A549 (cell line): Measurements from ENCODE around the gene TEX51. TPM values are rescaled to one million over a fixed set of nuclear protein-coding genes. Genes with fewer than 3 reads are reported as not detected.
A peak's percentile ranks its signal among the peaks of the same experiment; 100 is the strongest.

Source experiments
- ATAC-seq, 2 experiments: fragments of 200-7000 bp in 1 of 2; fragments of >200 bp in 1 of 2; cut with Nextera tagmentation in 1 of 2; cut with Tn5 transposase in 1 of 2; 3 replicates each; pipeline versions ENCODE4 v1.8.0 to v1.9.1; 2018 to 2020; ENCODE audit warnings: mild to moderate bottlenecking in 1 of 2, moderate library complexity in 1 of 2
- CTCF ChIA-PET: fragments of 300-600 bp; sonication (Branson Sonifier 250); formaldehyde crosslinking; extraction: SDS; loops from one replicate; lab custom pipeline; 2021; ENCODE audit warnings: antibody characterized with exemption, inconsistent platforms; lab: Yijun Ruan, JAX
- POLR2A ChIA-PET: fragments of 350-600 bp; formaldehyde crosslinking; extraction: SDS; loops from one replicate; lab custom pipeline; 2021; ENCODE audit warnings: antibody characterized with exemption, inconsistent platforms; lab: Yijun Ruan, JAX
- DNase-seq, 2 experiments: peaks; one replicate each; pipeline versions ENCODE4 v3.0.0 to v3.0.0-alpha.2; 2011 to 2016; ENCODE audit warnings: low read depth in 1 of 2, low spot score in 1 of 2
- FAIRE-seq: peaks from 2 replicates; lab custom pipeline; 2011; peaks lifted over from hg19 to GRCh38; lab: Jason Lieb, UNC
- H3K27ac ChIP-seq, 2 experiments: fragments of >200 bp; sonication (Bioruptor Twin); formaldehyde crosslinking; 3 replicates each; pipeline ENCODE4 v1.5.1; 2016 to 2017
- H3K4me1 ChIP-seq: fragments of >200 bp; sonication (Bioruptor Twin); formaldehyde crosslinking; 3 replicates; pipeline ENCODE4 v1.6.1; 2016
- H3K4me2 ChIP-seq: fragments of >200 bp; sonication (Bioruptor Twin); formaldehyde crosslinking; 3 replicates; pipeline ENCODE4 v1.6.1; 2016
- H3K4me3 ChIP-seq: fragments of >200 bp; sonication (Bioruptor Twin); formaldehyde crosslinking; 3 replicates; pipeline ENCODE4 v1.5.1; 2016
- H3K9me3 ChIP-seq: fragments of >200 bp; sonication (Bioruptor Twin); formaldehyde crosslinking; 3 replicates; pipeline ENCODE4 v1.6.1; 2016
- CBX8 ChIP-seq: fragments of 200-600 bp; sonication (generic); IDR thresholded peaks from 2 replicates; pipeline ENCODE4 v1.6.1; 2016
- EHMT2 ChIP-seq: fragments of 200-600 bp; sonication (generic); IDR thresholded peaks from 2 replicates; pipeline ENCODE4 v1.6.1; 2016; ENCODE audit warnings: antibody characterized with exemption, low read depth, mild to moderate bottlenecking, moderate library complexity
- EP300 ChIP-seq, 2 experiments: fragments of >200 bp; sonication (Bioruptor Twin); formaldehyde crosslinking; IDR thresholded peaks; 2 replicates in 1 of 2; 3 replicates in 1 of 2; pipeline ENCODE4 v1.6.1; 2016 to 2017
- ESRRA ChIP-seq: fragments of 150-350 bp; IDR thresholded peaks from 2 replicates; pipeline ENCODE4 v1.6.1; 2014; ENCODE audit warnings: mild to moderate bottlenecking, low read length, borderline replicate concordance
- HEYL ChIP-seq: fragments of 250-450 bp; sonication (Bioruptor Pico); IDR thresholded peaks from 2 replicates; pipeline ENCODE4 v1.8.0; 2021; ENCODE audit warnings: mild to moderate bottlenecking, moderate library complexity
- HOXA7 ChIP-seq: fragments of 250-450 bp; sonication (Bioruptor Pico); IDR thresholded peaks from 2 replicates; pipeline ENCODE4 v1.5.0; 2020; ENCODE audit warnings: mild to moderate bottlenecking, moderate library complexity
- HOXB5 ChIP-seq: fragments of 250-450 bp; sonication (Bioruptor Pico); IDR thresholded peaks from 2 replicates; pipeline ENCODE4 v1.5.0; 2020; ENCODE audit warnings: mild to moderate bottlenecking, moderate library complexity
- JUNB ChIP-seq: fragments of >200 bp; sonication (Bioruptor Twin); formaldehyde crosslinking; IDR thresholded peaks from 2 replicates; pipeline ENCODE4 v1.6.1; 2016
- KDM1A ChIP-seq: fragments of 200-600 bp; sonication (generic); IDR thresholded peaks from 2 replicates; pipeline ENCODE4 v1.6.1; 2016; ENCODE audit warnings: low read depth, mild to moderate bottlenecking
- KDM5A ChIP-seq: fragments of 200-600 bp; sonication (generic); IDR thresholded peaks from 2 replicates; pipeline ENCODE4 v1.6.1; 2016; ENCODE audit warnings: antibody characterized with exemption, mild to moderate bottlenecking
- NPAS2 ChIP-seq: fragments of 250-450 bp; sonication (Bioruptor Pico); IDR thresholded peaks from 2 replicates; pipeline ENCODE4 v1.8.0; 2022; ENCODE audit warnings: mild to moderate bottlenecking, moderate library complexity, borderline replicate concordance
- PHF8 ChIP-seq: fragments of 200-600 bp; sonication (generic); IDR thresholded peaks from 2 replicates; pipeline ENCODE4 v1.6.1; 2016; ENCODE audit warnings: low read depth, mild to moderate bottlenecking, antibody characterized with exemption, moderate library complexity, borderline replicate concordance
- RCOR1 ChIP-seq: fragments of 150-350 bp; IDR thresholded peaks from 2 replicates; pipeline ENCODE4 v1.6.1; 2014; ENCODE audit warnings: antibody characterized with exemption, low read length, low read depth
- SMC3 ChIP-seq: fragments of >200 bp; sonication (Bioruptor Twin); formaldehyde crosslinking; IDR thresholded peaks from 3 replicates; pipeline ENCODE4 v1.6.1; 2018; ENCODE audit warnings: inconsistent platforms
- SREBF2 ChIP-seq: fragments of 450-650 bp; IDR thresholded peaks from 2 replicates; pipeline ENCODE4 v1.6.1; 2014; ENCODE audit warnings: mild to moderate bottlenecking, moderate library complexity
- WGBS: methylation state at CpG from one replicate; pipeline ENCODE4 v1.1.6; 2017; ENCODE audit errors: missing lambda C conversion rate; 5-methylcytosine and 5-hydroxymethylcytosine counted together
- polyA plus RNA-seq, 4 experiments: library from polyadenylated mRNA; depleted of rRNA in 3 of 4; stranded (reverse); fragments of >200 nt; fragmentation: RNase III in 1 of 4; extraction: RNeasy Plus Mini Kit Qiagen cat#74134 plus additional on column Dnase treatment in 1 of 4; gene quantifications; 2 replicates in 3 of 4; 3 replicates in 1 of 4; pipeline ENCODE4 v1.2.3, GENCODE V29; 2011 to 2017
- TF ChIP-seq, protein P1 (sequence below): fragments of >200 bp; sonication (Bioruptor Twin); formaldehyde crosslinking; IDR thresholded peaks from 3 replicates; pipeline ENCODE4 v1.6.1; 2016
- TF ChIP-seq, protein P2 (sequence below): IDR thresholded peaks from 2 replicates; pipeline ENCODE4 v1.6.1; 2012
- TF ChIP-seq, protein P3 (sequence below): fragments of 450-650 bp; IDR thresholded peaks from 2 replicates; pipeline ENCODE4 v1.6.1; 2014; ENCODE audit warnings: antibody characterized with exemption
- TF ChIP-seq, protein P4 (sequence below): fragments of 250-450 bp; sonication (Bioruptor Pico); IDR thresholded peaks from 2 replicates; pipeline ENCODE4 v1.5.0; 2021; ENCODE audit warnings: mild to moderate bottlenecking, moderate library complexity, borderline replicate concordance

The TEX51 gene
- polyA plus RNA-seq, 2 of the 4 experiments (the other 2 are of a cell fraction): not detected

DNA sequence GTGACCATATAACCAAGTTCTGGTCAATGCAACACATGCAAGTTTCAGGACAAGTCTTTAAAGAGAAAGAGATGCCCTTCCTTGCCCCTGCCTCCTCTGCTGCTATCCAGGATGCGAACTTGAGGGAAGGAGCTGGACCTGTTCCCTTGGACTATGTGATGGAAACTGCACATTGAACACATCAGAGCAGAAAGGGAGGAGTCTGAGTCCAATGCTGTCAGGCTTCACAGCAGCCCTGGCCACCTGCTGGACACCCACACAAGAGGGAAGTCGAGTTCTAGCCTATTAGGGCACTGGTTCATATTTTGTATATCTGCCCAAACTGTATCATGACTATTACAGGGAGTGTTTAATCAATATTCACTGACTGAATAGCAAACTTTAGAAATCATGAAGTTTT, 38.3 kb upstream of the TEX51 start:
- WGBS: 0% methylated on average over 2 of the region's 2 CpGs
- Histone ChIP-seq H3K27ac (no peak overlapping the region), H3K9me3 (no peaks in the 10 kb centered on the region), H3K4me2 (no peak overlapping the region), H3K4me3 (no peak overlapping the region), H3K4me1 (no peaks in the 10 kb centered on the region)
- FAIRE-seq (no peak), DNase-seq (no peak), ATAC-seq (peak; percentile 26 to 48; a peak in 2 of 6 replicates)
- no peak for TF ChIP-seq PHF8
- TF ChIP-seq, protein P1, sequence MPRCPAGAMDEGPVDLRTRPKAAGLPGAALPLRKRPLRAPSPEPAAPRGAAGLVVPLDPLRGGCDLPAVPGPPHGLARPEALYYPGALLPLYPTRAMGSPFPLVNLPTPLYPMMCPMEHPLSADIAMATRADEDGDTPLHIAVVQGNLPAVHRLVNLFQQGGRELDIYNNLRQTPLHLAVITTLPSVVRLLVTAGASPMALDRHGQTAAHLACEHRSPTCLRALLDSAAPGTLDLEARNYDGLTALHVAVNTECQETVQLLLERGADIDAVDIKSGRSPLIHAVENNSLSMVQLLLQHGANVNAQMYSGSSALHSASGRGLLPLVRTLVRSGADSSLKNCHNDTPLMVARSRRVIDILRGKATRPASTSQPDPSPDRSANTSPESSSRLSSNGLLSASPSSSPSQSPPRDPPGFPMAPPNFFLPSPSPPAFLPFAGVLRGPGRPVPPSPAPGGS: no peak
- no peak for TF ChIP-seq EHMT2
- no peak for TF ChIP-seq JUNB
- TF ChIP-seq, protein P2, sequence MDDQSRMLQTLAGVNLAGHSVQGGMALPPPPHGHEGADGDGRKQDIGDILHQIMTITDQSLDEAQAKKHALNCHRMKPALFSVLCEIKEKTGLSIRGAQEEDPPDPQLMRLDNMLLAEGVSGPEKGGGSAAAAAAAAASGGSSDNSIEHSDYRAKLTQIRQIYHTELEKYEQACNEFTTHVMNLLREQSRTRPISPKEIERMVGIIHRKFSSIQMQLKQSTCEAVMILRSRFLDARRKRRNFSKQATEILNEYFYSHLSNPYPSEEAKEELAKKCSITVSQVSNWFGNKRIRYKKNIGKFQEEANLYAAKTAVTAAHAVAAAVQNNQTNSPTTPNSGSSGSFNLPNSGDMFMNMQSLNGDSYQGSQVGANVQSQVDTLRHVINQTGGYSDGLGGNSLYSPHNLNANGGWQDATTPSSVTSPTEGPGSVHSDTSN: no peak
- TF ChIP-seq ESRRA: no peak
- no peak for TF ChIP-seq HOXA7
- TF ChIP-seq EP300 (IDR thresholded peaks at IDR 0.05): no peak
- TF ChIP-seq HOXB5 (CRISPR knock-in tag): no peak
- no peak for TF ChIP-seq CBX8
- no peak for TF ChIP-seq HEYL (CRISPR knock-in tag)
- TF ChIP-seq RCOR1: no peak
- CTCF ChIA-PET: interaction anchor here (1.1 to 1.2 kb wide), 2 partner anchors 8 to 12 kb away, joined by 3 read pairs; no protein-coding TSS in a partner anchor
- POLR2A ChIA-PET: no interaction called here

DNA sequence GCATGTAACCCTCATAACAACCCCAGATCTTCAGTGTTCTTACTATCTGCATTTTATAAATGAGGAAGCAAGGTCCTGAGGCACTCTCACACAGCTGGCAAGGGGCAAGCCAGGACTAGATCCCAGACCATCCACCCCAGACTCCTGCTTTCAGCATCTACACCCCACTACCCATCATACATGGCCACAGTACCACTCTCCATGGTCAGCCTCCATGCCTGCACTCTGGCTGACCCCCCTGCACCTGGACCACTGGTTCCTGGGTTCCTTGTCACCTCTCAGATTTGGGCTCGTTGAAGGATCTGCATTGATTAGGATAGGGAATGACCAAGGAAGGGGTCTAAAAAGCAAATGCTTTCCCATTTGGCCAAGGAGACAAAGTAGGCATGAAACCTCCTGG, 36.0 kb upstream of the TEX51 start:
- TF ChIP-seq SREBF2: no peak
- no peak for TF ChIP-seq ESRRA
- TF ChIP-seq, protein P3, sequence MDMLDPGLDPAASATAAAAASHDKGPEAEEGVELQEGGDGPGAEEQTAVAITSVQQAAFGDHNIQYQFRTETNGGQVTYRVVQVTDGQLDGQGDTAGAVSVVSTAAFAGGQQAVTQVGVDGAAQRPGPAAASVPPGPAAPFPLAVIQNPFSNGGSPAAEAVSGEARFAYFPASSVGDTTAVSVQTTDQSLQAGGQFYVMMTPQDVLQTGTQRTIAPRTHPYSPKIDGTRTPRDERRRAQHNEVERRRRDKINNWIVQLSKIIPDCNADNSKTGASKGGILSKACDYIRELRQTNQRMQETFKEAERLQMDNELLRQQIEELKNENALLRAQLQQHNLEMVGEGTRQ: no peak
- TF ChIP-seq NPAS2: no peak
- TF ChIP-seq SMC3: no peak
- TF ChIP-seq, protein P4, sequence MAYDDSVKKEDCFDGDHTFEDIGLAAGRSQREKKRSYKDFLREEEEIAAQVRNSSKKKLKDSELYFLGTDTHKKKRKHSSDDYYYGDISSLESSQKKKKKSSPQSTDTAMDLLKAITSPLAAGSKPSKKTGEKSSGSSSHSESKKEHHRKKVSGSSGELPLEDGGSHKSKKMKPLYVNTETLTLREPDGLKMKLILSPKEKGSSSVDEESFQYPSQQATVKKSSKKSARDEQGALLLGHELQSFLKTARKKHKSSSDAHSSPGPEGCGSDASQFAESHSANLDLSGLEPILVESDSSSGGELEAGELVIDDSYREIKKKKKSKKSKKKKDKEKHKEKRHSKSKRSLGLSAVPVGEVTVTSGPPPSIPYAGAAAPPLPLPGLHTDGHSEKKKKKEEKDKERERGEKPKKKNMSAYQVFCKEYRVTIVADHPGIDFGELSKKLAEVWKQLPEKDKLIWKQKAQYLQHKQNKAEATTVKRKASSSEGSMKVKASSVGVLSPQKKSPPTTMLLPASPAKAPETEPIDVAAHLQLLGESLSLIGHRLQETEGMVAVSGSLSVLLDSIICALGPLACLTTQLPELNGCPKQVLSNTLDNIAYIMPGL: no peak
- TF ChIP-seq KDM5A: no peak
- TF ChIP-seq CBX8: no peak
- TF ChIP-seq KDM1A: no peak
- TF ChIP-seq, protein P2: no peak
- TF ChIP-seq PHF8: no peak
- POLR2A ChIA-PET: no interaction called here
- 0% methylated on average over 1 of the region's 1 CpG for WGBS
- Histone ChIP-seq H3K27ac (no peak overlapping the region), H3K4me3 (no peak overlapping the region), H3K4me1 (no peaks in the 10 kb centered on the region), H3K4me2 (no peak overlapping the region), H3K9me3 (peaks cover 4% of the 10 kb centered on the region; the same call in 1 of the 3 replicates)
- ATAC-seq (no peak), FAIRE-seq (no peak), DNase-seq (no peak)
- CTCF ChIA-PET: no interaction called here
